GM06990 (cell line): ENCODE data around the gene DARS1.

Experiments used
- DNase-seq: peaks from one replicate; pipeline ENCODE4 v3.0.0-alpha.2; 2011; ENCODE audit not compliant: insufficient read length; ENCODE audit errors: extremely low read depth
- H3K27me3 ChIP-seq: replicated peaks from 2 replicates; pipeline ENCODE4 v1.6.0; 2011; ENCODE audit warnings: low read length; ENCODE audit not compliant: control insufficient read depth, insufficient read depth
- H3K36me3 ChIP-seq: 2 replicates; pipeline ENCODE4 v1.5.1; 2011; ENCODE audit warnings: low read length; ENCODE audit not compliant: control insufficient read depth, insufficient read depth
- H3K4me3 ChIP-seq: replicated peaks from 2 replicates; pipeline ENCODE4 v1.5.1; 2011; ENCODE audit warnings: low read depth, mild to moderate bottlenecking, control low read depth, low read length
- TF ChIP-seq, protein P1 (sequence below): IDR thresholded peaks from 2 replicates; pipeline ENCODE4 v1.5.1; 2011; ENCODE audit warnings: low read length, control low read depth, mild to moderate bottlenecking, inconsistent platforms; ENCODE audit not compliant: insufficient read depth, poor library complexity, severe bottlenecking

The DARS1 gene

DNA sequence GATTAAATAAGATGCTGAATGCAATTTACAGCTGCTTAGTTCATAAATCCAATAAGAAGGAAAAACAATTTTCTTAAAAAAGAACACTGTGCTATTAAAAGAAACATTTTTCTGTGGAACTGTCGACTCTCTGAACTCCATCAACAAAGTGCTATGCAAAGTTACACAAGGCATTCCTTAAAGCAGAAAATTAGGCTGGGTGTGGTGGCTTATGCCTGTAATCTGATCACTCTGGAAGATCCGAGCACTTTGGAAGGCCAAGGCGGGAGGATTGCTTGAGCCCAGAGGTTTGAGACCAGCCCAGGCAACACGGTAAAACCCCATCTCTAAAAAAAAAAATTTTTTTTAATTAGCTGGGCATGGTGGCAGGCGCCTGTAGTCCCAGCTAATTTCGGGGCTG is 122.2 kb downstream of the DARS1 start:
- no peak for DNase-seq
- TF ChIP-seq, protein P1, sequence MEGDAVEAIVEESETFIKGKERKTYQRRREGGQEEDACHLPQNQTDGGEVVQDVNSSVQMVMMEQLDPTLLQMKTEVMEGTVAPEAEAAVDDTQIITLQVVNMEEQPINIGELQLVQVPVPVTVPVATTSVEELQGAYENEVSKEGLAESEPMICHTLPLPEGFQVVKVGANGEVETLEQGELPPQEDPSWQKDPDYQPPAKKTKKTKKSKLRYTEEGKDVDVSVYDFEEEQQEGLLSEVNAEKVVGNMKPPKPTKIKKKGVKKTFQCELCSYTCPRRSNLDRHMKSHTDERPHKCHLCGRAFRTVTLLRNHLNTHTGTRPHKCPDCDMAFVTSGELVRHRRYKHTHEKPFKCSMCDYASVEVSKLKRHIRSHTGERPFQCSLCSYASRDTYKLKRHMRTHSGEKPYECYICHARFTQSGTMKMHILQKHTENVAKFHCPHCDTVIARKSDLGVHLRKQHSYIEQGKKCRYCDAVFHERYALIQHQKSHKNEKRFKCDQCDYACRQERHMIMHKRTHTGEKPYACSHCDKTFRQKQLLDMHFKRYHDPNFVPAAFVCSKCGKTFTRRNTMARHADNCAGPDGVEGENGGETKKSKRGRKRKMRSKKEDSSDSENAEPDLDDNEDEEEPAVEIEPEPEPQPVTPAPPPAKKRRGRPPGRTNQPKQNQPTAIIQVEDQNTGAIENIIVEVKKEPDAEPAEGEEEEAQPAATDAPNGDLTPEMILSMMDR = no peak
- H3K27me3 ChIP-seq = no peaks in the 10 kb centered on the region
- H3K4me3 ChIP-seq = no peak overlapping the region
- peaks cover 4% of the 10 kb centered on the region for H3K36me3 ChIP-seq

DNA sequence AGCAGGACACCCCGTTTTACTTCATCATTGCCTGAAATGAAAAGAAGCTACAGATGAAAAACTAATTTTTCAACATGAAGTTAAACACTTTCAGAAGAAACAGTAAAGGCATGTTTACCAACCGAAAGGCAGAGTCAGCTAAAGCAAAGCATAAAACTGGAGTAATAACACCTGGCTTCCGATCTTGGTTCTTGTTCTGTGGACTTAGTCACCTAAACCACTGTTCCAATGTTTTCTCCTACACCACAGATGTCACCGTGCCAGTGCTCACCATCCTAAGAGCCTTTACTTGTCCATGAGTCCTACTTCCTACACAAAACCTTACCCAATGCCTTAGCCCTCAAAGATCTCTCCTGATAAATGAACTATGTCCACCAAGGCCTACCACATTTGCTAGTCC is 122.7 kb downstream of the DARS1 start:
- DNase-seq = no peak
- no peaks in the 10 kb centered on the region for H3K27me3 ChIP-seq
- peaks cover 4% of the 10 kb centered on the region for H3K36me3 ChIP-seq
- no peak overlapping the region for H3K4me3 ChIP-seq
- TF ChIP-seq, protein P1 = no peak
